Prostate gland (tissue), 2 donors: ENCODE results near the gene TBX3. TPM values are rescaled to one million over a fixed set of nuclear protein-coding genes. Genes with fewer than 3 reads are reported as not detected.
A peak's percentile ranks its signal among the peaks of the same experiment; 100 is the strongest.
"Not testable (repeated sequence)": the region's sequence is repeated elsewhere in the genome, so short reads cannot be mapped to it uniquely, and the experiment has no call there.

Source experiments
- DNase-seq: peaks from one replicate; pipeline ENCODE4 v3.0.0-alpha.2; 2019; ENCODE audit warnings: low spot score
- H3K27ac ChIP-seq, 2 donors: fragments of 200-600 bp; sonication (generic); 2 replicates each; pipeline ENCODE4 v1.5.1; 2017 to 2019
- H3K27me3 ChIP-seq: fragments of 200-600 bp; sonication (generic); replicated peaks from 2 replicates; pipeline ENCODE4 v1.5.1; 2019; ENCODE audit not compliant: insufficient read depth
- H3K36me3 ChIP-seq, 2 donors: fragments of 200-600 bp; sonication (generic); 1 replicate in 1 of 2; 2 replicates in 1 of 2; pipeline versions ENCODE4 v1.5.1 to v1.8.1; 2017 to 2019
- H3K4me1 ChIP-seq: fragments of 200-600 bp; sonication (generic); replicated peaks from 2 replicates; pipeline ENCODE4 v1.5.1; 2019
- H3K4me3 ChIP-seq, 2 donors: fragments of 200-600 bp; sonication (generic); 2 replicates each; pipeline ENCODE4 v1.5.1; 2017 to 2019
- H3K9me3 ChIP-seq: fragments of 200-600 bp; sonication (generic); 2 replicates; pipeline ENCODE4 v1.5.1; 2017
- POLR2A ChIP-seq: fragments of 450-650 bp; IDR thresholded peaks from one replicate; pipeline ENCODE4 v1.6.1; 2016; ENCODE audit warnings: antibody characterized with exemption, mild to moderate bottlenecking
- POLR2AphosphoS5 ChIP-seq: sonication (generic); formaldehyde crosslinking; IDR thresholded peaks from one replicate; pipeline ENCODE4 v1.6.1; 2017; ENCODE audit warnings: antibody characterized with exemption
- WGBS: methylation state at CpG from one replicate; pipeline ENCODE4 v1.1.5; 2018; 5-methylcytosine and 5-hydroxymethylcytosine counted together
- intact Hi-C: fragments of 100-400 bp; cut with DNase I; formaldehyde crosslinking; loops from one replicate; pipeline ENCODE4 v1.14.2; 2022
- total RNA-seq, 2 donors: library from RNA; depleted of rRNA; stranded (reverse); fragments of >200 nt; gene quantifications; one replicate each; pipeline ENCODE4 v1.1.0, GENCODE V29; 2016
- TF ChIP-seq, protein P1 (sequence below), 4 experiments: fragments of 200-600 bp in 2 of 4; fragments of 450-650 bp in 2 of 4; sonication (generic) in 2 of 4; IDR thresholded peaks; 1 replicate in 3 of 4; 2 replicates in 1 of 4; pipeline ENCODE4 v1.5.1; 2016 to 2019; ENCODE audit warnings: antibody characterized with exemption in 4 of 4, mild to moderate bottlenecking in 2 of 4, moderate library complexity in 2 of 4

The TBX3 gene
- total RNA-seq, result 100 to 1,000 TPM; 155 to 259 TPM

- peaks cover under 1 to 5% of the 10 kb centered on the region in 2 donors for H3K36me3 ChIP-seq
- no peaks in the 10 kb centered on the region for H3K27me3 ChIP-seq
- peak; percentile 99 for DNase-seq
- peak within 1 kb of the TSS; percentile 89 to 94 for H3K4me3 ChIP-seq
- H3K4me1 ChIP-seq, result peaks cover 21% of the 10 kb centered on the region
- H3K9me3 ChIP-seq, result no peaks in the 10 kb centered on the region
- WGBS, result under 1% methylated on average over 76 of the region's 76 CpGs
- TF ChIP-seq, protein P1, sequence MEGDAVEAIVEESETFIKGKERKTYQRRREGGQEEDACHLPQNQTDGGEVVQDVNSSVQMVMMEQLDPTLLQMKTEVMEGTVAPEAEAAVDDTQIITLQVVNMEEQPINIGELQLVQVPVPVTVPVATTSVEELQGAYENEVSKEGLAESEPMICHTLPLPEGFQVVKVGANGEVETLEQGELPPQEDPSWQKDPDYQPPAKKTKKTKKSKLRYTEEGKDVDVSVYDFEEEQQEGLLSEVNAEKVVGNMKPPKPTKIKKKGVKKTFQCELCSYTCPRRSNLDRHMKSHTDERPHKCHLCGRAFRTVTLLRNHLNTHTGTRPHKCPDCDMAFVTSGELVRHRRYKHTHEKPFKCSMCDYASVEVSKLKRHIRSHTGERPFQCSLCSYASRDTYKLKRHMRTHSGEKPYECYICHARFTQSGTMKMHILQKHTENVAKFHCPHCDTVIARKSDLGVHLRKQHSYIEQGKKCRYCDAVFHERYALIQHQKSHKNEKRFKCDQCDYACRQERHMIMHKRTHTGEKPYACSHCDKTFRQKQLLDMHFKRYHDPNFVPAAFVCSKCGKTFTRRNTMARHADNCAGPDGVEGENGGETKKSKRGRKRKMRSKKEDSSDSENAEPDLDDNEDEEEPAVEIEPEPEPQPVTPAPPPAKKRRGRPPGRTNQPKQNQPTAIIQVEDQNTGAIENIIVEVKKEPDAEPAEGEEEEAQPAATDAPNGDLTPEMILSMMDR (IDR thresholded peaks at IDR 0.05), result peak in 3 of 4 experiments; percentile 77 to 99 (median 83)
- TF ChIP-seq POLR2A (peak; percentile 97), POLR2AphosphoS5 (peak; percentile 98)
- intact Hi-C loops, result loop anchor here (5.0 to 10.0 kb wide), 2 partner anchors 488 to 1171 kb away; no protein-coding TSS in a partner anchor
- peak within 1 kb of the TSS; percentile 88 to 98 for H3K27ac ChIP-seq
Observed at GRCh38 chr12:114684098-114684869, at the start of gene TBX3. Gene TBX3, minus strand, starts transcription at chr12:114684175. Its CDS starts 975 bp downstream, at chr12:114683200.

- H3K36me3 ChIP-seq, result no peaks in the 10 kb centered on the region
- no peak for DNase-seq
- H3K4me3 ChIP-seq, result no peak overlapping the region
- TF ChIP-seq POLR2A, result no peak
- TF ChIP-seq, protein P1 (IDR thresholded peaks at IDR 0.05), result no peak
- TF ChIP-seq POLR2AphosphoS5, result no peak
- no peak overlapping the region for H3K27ac ChIP-seq
- intact Hi-C loops, result no loop called here
- WGBS, result 79% methylated on average over 4 of the region's 4 CpGs
- no peaks in the 10 kb centered on the region for H3K9me3 ChIP-seq
- peaks cover 5% of the 10 kb centered on the region for H3K4me1 ChIP-seq
- no peaks in the 10 kb centered on the region for H3K27me3 ChIP-seq
Observed at GRCh38 chr12:114732426-114733030, 48.6 kb upstream of the TBX3 start.

DNA sequence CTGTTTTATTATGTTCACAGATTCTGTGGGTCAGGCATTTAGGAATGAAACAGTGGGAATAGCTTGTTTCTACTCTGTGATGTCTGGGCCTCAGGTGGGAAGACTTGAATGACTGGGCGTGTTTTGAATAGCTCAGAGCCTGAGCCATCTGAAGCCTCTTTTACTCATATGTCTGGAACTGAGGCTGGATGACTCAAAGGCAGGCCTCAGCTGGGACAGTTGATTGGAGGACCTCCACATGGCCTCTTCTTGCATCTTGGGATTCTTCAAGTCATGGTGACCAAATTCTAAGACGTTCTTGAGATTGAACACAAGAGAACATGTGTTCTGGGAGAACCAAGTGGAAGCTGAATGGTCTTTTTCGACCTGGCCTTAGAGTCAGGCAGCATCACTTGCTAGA, 45.8 kb upstream of the TBX3 start:
- no peak overlapping the region for H3K4me3 ChIP-seq
- H3K27ac ChIP-seq, result no peak overlapping the region
- WGBS, result 89% methylated on average over 3 of the region's 3 CpGs
- no peak for DNase-seq
- H3K4me1 ChIP-seq, result no peaks in the 10 kb centered on the region
- H3K36me3 ChIP-seq, result no peaks in the 10 kb centered on the region
- intact Hi-C loops, result no loop called here
- no peaks in the 10 kb centered on the region for H3K27me3 ChIP-seq
- no peaks in the 10 kb centered on the region for H3K9me3 ChIP-seq
- TF ChIP-seq, protein P1 (IDR thresholded peaks at IDR 0.05), result no peak
- TF ChIP-seq POLR2AphosphoS5 (no peak), POLR2A (no peak)

DNA sequence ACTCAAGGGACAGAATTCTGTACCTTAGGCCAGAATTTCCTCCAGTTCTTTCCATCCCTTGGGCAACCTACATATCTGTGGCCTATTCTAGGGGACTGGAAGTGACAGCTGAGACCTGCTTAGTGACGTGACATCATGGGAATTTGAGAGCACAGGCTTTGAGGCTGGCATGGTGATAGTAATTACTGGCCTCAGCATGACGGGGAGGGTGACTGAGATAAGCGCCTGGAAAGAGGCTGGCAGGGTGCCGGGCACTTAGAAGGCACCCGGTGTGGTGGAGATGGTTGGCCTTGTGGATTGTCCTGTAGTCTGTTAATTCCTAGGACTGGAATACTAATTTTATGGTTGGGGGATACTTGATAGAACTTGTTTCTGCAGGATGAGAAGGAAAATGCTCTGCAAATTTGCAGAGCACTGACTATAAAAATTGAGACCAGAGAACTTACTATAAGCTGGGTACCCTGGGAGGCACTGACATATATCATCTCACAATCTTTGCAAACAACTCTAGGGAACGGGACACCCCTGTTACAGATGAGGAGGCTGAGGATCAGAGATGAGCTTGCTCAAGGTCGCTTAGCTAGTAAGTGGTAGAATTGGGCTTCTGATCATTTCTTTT, 42.2 kb upstream of the TBX3 start:
- no peak overlapping the region for H3K4me3 ChIP-seq
- intact Hi-C loops, result no loop called here
- H3K36me3 ChIP-seq, result no peaks in the 10 kb centered on the region
- no peaks in the 10 kb centered on the region for H3K9me3 ChIP-seq
- DNase-seq, result no peak
- H3K27me3 ChIP-seq, result no peaks in the 10 kb centered on the region
- TF ChIP-seq, protein P1 (IDR thresholded peaks at IDR 0.05), result no peak
- no peak for TF ChIP-seq POLR2AphosphoS5
- no peak for TF ChIP-seq POLR2A
- 49% methylated on average over 7 of the region's 7 CpGs for WGBS
- H3K27ac ChIP-seq, result no peak overlapping the region
- H3K4me1 ChIP-seq, result no peaks in the 10 kb centered on the region

GRCh38 chr12:114722176-114722575, 38.2 kb upstream of the TBX3 start:
- H3K9me3 ChIP-seq, H3K36me3 ChIP-seq, DNase-seq, H3K4me3 ChIP-seq, intact Hi-C loops, H3K4me1 ChIP-seq, H3K27me3 ChIP-seq, H3K27ac ChIP-seq: not testable (repeated sequence)
- WGBS, result 98% methylated on average over 5 of the region's 5 CpGs
